EL (cell line): ENCODE measurements around the gene PTPMT1.
"Not testable (repeated sequence)": the region's sequence is repeated elsewhere in the genome, so short reads cannot be mapped to it uniquely, and the experiment has no call there.

Experiments used
- DNase-seq: peaks from one replicate; pipeline ENCODE4 v3.0.0-alpha.2; 2016

The PTPMT1 gene, protein sequence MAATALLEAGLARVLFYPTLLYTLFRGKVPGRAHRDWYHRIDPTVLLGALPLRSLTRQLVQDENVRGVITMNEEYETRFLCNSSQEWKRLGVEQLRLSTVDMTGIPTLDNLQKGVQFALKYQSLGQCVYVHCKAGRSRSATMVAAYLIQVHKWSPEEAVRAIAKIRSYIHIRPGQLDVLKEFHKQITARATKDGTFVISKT

DNA sequence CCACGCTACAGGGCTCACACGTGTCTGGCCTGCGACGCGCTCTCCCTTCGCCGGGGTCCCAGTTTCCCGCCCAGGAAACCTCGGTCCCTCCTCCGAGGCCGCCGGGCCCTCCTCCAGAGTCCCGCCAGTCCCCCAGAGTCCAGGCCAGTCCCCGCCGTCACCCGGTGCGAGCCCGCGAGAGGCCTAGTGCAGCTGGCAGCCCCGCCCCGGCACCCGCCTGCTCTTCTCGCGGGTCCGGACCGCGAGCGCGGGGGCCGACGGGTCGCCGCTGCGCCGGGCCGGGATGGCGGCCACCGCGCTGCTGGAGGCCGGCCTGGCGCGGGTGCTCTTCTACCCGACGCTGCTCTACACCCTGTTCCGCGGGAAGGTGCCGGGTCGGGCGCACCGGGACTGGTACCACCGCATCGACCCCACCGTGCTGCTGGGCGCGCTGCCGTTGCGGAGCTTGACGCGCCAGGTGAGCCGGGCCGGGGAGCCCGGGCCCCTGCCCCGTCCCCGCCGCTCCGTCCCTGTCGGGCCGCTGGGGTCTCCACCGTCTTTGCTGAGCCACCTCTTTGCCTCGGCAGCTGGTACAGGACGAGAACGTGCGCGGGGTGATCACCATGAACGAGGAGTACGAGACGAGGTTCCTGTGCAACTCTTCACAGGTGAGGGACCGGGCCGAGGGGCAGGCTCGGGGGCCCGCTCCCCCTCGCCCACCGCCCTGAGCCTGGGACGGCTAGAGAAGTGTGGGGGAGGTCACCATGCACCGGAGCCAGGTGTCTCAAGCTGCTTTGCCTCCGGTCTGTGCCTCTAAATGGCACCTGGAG, at the start of gene PTPMT1:
Gene PTPMT1 (plus strand): TSS at position 260 of the 809 bp plus-strand sequence. CDS start 24 bp downstream, at position 284.
- peak; percentile 79 for DNase-seq

- DNase-seq: no peak
Measured at GRCh38 chr11:47516155-47516554, 49.2 kb upstream of the PTPMT1 start.

GRCh38 chr11:47516984-47517853, 48.2 kb upstream of the PTPMT1 start:
- no peak for DNase-seq

GRCh38 chr11:47518212-47518964, 47.0 kb upstream of the PTPMT1 start:
- DNase-seq: no peak

DNA sequence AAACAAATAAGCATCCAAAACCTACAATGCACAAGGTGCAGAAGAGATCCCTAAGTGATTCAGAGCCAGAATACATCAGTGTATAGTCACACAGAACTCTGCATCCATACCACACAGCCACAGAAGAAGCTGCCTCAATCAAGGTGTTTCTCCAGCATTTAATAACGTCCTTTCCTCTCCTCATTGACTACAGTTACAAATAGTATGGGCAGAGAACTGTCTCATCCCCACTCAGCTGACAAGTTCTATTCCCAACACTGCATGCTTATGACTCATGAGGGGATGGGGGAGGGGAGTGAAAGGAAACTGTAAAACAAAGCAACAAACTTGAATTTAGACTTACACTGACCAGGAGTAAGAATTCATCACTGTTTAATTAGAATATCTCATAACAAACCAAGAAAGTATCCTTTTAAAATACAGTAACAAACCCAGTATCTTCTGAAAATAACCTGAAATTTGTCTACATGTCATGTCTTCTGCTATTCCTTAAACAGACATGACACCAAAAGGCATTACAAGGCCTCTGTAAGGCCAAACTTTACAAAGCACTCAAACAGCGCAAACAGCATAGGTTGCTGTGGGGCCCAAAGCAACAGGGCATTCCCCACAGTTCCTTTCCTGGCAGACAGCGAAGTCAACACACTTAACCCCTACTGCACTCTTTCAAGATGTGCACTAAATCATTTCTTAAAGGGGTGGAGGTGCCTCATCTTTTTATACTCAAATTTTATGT, 41.7 kb upstream of the PTPMT1 start:
- DNase-seq: peak; percentile 86

DNA sequence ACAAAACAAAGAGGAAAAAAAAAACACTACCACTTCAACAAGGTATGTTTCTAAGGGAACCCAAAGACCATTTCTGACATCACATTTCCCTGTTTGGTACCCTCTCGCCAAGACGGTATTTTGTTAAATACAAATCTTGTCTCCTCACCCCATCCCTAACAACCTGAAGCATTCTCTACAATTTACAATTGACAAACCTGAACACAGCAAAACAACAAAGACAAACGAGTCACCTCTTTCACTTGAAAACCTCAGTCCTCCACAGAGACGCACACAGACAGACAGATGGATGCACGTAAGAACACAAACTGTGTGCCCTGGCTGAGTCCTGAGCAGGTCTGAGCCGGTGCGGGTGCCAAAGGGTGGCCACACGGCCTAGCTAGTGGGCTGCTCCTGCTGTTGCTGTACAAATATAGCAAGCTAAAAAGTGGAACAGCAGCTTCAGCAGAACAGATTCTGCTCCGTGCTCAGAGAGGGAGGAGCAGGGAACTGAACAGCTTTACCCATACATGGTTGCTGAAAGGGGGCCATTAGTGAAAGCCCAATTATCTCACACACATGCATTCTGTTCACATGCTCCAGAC, 41.0 kb upstream of the PTPMT1 start:
- no peak for DNase-seq

DNA sequence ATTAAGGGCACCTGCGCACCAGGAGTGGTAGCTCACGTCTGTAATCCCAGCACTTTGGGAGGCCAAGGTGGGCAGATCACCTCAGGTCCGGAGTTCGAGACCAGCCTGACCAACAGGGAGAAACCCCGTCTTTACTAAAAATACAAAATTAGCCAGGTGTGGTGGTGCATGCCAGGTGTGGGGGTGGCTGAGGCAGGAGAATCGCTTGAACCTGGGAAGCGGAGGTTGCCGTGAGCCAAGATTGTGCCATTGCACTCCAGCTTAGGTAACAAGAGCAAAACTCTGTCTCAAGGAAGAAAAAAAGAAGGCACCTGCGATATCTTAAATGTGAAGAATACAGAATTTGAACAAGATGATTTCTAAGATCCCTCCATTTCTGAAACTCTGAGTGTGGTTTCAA, 39.4 kb upstream of the PTPMT1 start:
- not testable (repeated sequence) for DNase-seq

GRCh38 chr11:47527186-47527585, 38.2 kb upstream of the PTPMT1 start:
- no peak for DNase-seq

DNA sequence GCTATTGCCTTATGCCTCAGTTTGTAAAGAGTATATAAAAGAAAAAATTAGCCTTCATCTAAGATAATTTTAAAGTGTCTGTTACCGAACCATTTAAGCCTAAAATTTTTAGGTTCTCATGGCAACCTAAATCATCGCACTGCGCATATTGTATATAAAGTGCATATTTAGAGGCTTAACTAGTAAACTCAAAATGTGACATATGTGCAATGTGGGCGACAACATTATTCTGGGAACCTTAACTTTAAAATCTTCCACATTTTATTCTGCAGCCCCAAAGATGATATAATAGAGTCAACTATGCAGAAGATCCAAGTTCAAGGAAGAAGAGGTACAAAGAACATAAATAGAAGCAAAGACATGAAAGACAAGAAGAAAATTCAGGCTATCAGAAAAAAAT, 35.4 kb upstream of the PTPMT1 start:
- no peak for DNase-seq

- DNase-seq: not testable (repeated sequence)
Measured at GRCh38 chr11:47530721-47531120, 34.7 kb upstream of the PTPMT1 start.

DNA sequence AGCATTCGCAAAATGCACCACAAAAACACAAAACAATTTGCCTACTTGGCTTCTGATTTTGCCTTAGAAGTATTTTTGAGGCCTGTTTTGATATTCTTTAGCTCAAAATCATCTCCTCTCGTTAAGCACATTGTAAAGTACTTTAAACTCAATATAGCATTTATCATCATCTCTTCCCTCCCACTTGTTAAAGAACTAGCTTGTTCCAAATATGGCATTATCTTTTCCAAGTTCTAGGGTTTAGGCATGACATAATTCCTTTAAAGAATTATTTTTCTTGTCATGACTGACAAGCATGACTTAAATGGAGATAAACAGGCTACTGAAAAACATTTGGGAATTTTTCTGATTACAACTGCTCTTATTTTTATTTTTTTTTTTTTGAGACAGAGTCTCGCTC, 33.7 kb upstream of the PTPMT1 start:
- no peak for DNase-seq

DNA sequence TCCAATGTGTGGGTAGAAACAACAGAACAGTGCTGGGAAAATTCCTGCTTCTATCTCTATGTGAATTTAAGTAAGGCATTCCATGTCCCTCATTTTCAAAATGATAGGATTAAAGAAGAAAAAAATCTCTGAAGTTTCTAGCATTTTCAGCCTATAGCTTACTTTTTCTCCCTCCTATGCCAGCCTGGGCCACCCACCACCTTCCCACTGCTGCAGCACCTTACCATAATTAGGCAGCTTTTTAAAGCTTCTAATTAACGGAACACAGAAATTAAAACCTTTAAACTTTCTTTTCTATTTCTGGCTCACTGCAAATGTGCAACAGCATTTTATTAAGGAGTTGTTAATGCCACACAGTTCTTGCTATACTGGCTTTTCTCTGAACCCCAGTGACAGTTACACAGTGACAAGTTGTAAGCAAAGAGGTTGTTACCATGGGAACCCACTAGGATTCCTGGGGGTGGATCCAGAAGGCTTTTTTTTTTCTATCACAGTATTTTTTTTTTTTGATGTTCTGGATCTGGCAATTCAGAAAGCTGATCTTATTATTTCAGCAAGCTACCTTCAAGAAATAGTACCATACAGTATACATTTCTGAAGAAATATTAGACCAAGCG, 32.7 kb upstream of the PTPMT1 start:
- DNase-seq: no peak

DNA sequence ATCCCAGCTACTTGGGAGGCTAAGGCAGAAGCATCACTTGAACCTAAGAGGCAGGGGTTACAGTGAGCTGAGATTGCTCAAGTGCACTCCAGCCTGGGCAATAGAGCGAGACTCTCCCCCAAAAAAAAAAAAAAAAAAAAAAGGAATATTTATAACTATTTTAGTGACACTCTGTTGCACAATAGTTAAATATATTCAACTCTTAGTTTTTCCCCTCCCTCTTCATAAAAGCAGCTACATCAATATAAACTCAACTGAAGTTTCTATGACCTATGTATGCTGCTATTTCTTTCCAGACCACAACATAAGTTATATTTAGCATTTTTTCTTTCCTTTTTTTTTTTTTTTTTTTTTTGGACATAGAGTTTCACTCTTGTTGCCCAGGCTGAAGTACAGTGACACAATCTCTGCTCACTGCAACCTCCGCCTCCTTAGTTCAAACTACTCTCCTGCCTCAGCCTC, 31.7 kb upstream of the PTPMT1 start:
- peak; percentile 58 for DNase-seq

- no peak for DNase-seq
Measured at GRCh38 chr11:47534704-47535251, 30.6 kb upstream of the PTPMT1 start.

DNA sequence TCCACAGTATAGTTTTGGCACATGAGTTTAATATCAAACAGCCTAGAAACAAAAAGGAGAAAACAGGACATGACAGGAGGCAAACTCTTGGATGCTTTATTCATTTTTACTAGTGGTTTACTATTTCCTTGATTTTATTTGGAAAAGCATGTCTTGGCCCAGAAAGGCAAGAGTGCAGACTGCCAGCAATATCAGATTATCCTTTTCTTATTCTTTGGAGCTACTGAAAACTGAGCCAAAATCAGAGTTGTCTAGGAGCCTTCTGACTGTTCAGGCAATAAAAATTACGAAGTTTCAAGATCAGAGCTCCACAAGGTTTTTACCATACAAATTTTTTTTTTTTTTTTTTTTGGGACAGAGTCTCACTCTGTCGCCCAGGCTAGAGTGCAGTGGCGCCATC, 28.5 kb upstream of the PTPMT1 start:
- no peak for DNase-seq

DNA sequence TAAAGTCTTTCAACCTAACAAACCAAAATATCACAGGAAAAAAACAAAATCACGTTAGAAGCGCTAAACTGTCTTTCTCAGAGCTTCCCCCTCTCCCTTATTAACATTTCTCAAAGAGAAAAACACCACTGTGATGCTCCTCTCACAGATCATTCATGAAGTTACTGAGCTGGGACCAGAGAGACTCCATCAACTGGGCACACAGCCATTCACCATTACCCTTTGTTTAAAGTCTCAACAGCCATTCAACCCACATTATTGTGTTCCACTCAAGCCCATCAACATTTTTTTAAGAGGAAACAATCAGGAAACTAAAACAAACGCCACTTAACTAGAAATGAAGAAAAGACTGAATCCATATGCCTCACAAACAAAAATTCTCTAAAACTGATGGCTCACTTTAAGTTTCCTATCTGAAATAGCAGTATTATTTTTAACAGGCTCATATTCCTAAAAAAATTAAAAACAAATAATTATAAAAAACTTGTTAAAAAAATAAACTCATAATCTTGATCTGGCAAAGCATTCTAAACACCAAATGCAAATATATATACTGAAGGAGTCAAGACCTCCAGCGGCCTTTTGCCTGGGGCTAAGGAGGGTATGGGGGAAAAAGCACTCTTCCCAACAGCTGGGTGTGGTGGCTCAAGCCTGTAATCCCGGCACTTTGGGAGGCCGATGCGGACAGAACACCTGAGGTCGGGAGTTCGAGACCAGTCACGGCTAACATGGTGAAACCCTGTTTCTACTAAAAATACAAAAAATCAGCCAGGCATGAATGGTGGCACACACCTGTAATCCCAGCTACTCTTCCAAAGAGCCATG, 26.4 kb upstream of the PTPMT1 start:
- no peak for DNase-seq

DNA sequence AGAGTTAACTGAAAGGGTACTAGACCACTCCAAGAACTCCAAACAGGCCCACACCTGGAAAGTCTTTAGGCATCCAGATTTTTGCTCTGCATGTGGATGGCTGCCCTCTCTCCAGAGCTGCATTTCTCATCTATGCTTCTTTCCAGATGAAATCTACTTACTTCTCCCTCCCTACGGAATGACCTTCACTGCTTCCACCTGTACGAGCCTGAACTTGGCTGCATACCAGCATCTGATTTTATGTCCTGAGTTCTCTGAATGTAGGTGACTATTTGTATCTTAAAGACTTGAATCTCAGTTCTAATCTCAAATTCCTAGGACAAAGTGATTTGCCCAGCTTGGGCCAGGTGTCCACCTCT, 25.7 kb upstream of the PTPMT1 start:
- DNase-seq: no peak

GRCh38 chr11:47541070-47541469, 24.3 kb upstream of the PTPMT1 start:
- DNase-seq: no peak

DNA sequence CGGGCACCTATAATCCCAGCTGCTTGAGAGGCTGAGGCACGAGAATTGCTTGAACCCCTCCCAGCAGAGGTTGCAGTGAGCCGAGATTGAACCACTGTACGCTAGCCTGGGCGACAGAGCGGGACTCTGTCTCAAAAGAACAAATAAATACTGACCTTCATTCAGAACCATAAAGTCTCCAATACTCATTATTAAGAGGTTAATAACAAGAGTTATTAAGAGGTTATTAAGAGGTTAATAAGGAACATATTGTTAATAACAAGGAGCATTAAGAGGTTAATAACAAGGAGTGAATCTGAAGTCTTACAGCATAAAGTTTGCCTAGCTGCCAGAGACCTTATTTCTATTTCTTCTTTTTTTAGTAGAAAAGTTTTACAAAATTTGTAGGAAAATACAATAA, 20.1 kb upstream of the PTPMT1 start:
- no peak for DNase-seq

DNA sequence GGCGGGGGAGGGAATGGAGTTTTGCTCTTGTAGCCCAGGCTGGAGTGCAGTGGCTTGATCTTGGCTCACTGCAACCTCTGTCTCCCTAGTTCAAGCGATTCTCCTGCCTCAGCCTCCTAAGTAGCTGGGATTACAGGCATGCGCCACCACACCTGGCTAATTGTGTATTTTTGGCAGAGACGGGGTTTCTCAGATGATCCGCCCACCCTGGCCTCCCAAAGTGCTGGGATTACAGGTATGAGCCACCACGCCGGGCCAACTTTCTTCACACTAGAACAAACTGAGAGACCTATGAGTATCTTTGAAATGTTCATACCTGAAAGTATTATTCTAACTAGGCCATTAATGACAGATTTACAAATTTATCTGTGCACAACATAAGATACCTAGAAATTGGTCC, 19.1 kb upstream of the PTPMT1 start:
- not testable (repeated sequence) for DNase-seq
